Measurements from ENCODE around the gene GRIA1. TPM values are rescaled to one million over a fixed set of nuclear protein-coding genes. Genes with fewer than 3 reads are reported as not detected.
"Not testable (repeated sequence)": the region's sequence is repeated elsewhere in the genome, so short reads cannot be mapped to it uniquely, and the experiment has no call there.

The GRIA1 gene
- total and polyA plus RNA-seq, 2 of the 4 experiments (the other 2 are of a cell fraction): 0.48 to 1.3 TPM

DNA sequence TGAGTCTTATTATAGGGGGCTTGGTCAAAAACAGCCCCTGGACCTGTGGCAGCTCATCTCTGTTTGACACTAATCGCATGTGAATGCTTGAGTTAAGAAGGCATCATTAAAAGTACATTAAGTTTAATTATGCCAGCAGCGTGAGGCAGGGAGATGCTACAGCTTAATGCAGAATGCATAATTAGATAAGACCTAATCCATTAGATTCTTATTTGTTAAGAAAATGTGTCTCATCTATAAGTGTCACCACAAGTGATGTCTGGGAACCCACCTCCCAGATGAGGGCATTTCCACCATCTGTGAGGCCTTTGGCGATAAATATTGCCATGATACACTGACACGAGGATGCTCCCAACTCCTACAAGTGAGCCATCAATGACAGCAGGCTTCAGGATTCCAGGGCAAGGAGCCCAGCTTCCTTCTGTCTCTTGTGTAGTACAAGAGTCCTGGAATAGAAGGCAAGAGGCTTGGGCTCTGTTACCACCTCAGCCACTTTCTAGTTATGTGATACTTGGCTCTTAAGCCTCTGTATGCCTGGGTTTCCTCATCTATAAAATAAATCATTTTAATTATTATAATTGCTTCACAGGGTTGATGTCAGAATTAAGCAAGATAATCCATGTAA lies 345.5 kb downstream of the GRIA1 start:
- no peaks in the 10 kb centered on the region; the same call in 1 of the 2 replicates for H3K9me1 ChIP-seq (ENCODE audit: insufficient read depth, low read length)
- H3K14ac ChIP-seq (replicated peaks; ENCODE audit: low read depth, low read length): no peak overlapping the region
- H2BK20ac ChIP-seq (ENCODE audit: low read depth, low read length): no peak overlapping the region
- no peaks in the 10 kb centered on the region for H3K4me1 ChIP-seq (ENCODE audit: control insufficient read depth, insufficient read depth, low read length)
- no peak overlapping the region for H3K27ac ChIP-seq (ENCODE audit: insufficient read depth, low read length)
- no peak overlapping the region for H3K18ac ChIP-seq (ENCODE audit: low read depth, low read length)
- no peak overlapping the region for H4K5ac ChIP-seq (ENCODE audit: low read depth, low read length)
- H2BK15ac ChIP-seq (ENCODE audit: low read depth, low read length): no peak overlapping the region
- H3K36me3 ChIP-seq (ENCODE audit: control insufficient read depth, insufficient read depth, low read length): no peaks in the 10 kb centered on the region
- ATAC-seq (ENCODE audit: low read depth) (no peak), DNase-seq (no peak)
- H3K79me1 ChIP-seq (ENCODE audit: low read depth in 1 of 2, low read length in 2 of 2): no peaks in the 10 kb centered on the region
- H3K23ac ChIP-seq (ENCODE audit: low read depth, low read length): no peak overlapping the region
- no peak overlapping the region for H2BK5ac ChIP-seq (ENCODE audit: low read depth, low read length, poor library complexity, severe bottlenecking)
- POLR2A ChIA-PET (ENCODE audit: unreplicated experiment): no interaction called here
- dilution Hi-C loops (cut with HindIII; ENCODE audit: low sequenced_read_pairs, unreplicated experiment): no loop called here
- H3K27me3 ChIP-seq (ENCODE audit: control insufficient read depth, insufficient read depth, low read length): no peaks in the 10 kb centered on the region
- no peak overlapping the region for H3K4me3 ChIP-seq (ENCODE audit: insufficient read depth, low read depth, low read length)
- no peak overlapping the region for H2AK5ac ChIP-seq (ENCODE audit: low read depth, low read length)
- H2AFZ ChIP-seq (replicated peaks; ENCODE audit: low read length, poor library complexity): no peak overlapping the region
- no peak overlapping the region for H3K9ac ChIP-seq (ENCODE audit: low read depth, low read length)
- TF ChIP-seq NFE2L2 (IDR thresholded peaks at IDR 0.05; ENCODE audit: low read depth, low read length): no peak
- no peak for TF ChIP-seq SMC3 (IDR thresholded peaks at IDR 0.05; ENCODE audit: low read depth, low read length)
- no peak for TF ChIP-seq RFX5 (IDR thresholded peaks at IDR 0.05; ENCODE audit: low read depth, low read length)
- no peak for TF ChIP-seq CEBPB (IDR thresholded peaks at IDR 0.05; ENCODE audit: low read depth, low read length)
- TF ChIP-seq RCOR1 (IDR thresholded peaks at IDR 0.05; ENCODE audit: insufficient replicate concordance, low read length): no peak
- TF ChIP-seq BHLHE40 (IDR thresholded peaks at IDR 0.05; ENCODE audit: low read depth, low read length): no peak
- TF ChIP-seq CHD1 (IDR thresholded peaks at IDR 0.05; ENCODE audit: low read depth, low read length): no peak
- TF ChIP-seq FOS (IDR thresholded peaks at IDR 0.05; ENCODE audit: low read depth, low read length): no peak
- no peaks in the 10 kb centered on the region for H3K9me3 ChIP-seq (ENCODE audit: control insufficient read depth, insufficient read depth, low read length)
- no peak overlapping the region for H3K4ac ChIP-seq (ENCODE audit: low read depth, low read length)
- no peak overlapping the region for H2BK120ac ChIP-seq (ENCODE audit: low read depth, low read length)
- no TSS peak for BruUV-seq (replicated peaks)
- no peak overlapping the region for H4K91ac ChIP-seq (ENCODE audit: insufficient read depth, low read depth, low read length)
- H2AK9ac ChIP-seq (replicated peaks; ENCODE audit: low read depth, low read length, poor library complexity): no peak overlapping the region
- H4K20me1 ChIP-seq (ENCODE audit: insufficient read depth, low read length): no peaks in the 10 kb centered on the region
- no peak overlapping the region for H3K56ac ChIP-seq (ENCODE audit: extremely low read depth, insufficient read depth, low read length)
- WGBS, 2 experiments (ENCODE audit: extremely low coverage in 2 of 2, insufficient read length in 1 of 2): no CpG with 5 or more reads among the region's 4 CpGs
- H4K8ac ChIP-seq (ENCODE audit: low read depth in 2 of 2, low read length in 2 of 2): no peak overlapping the region
- H3K4me2 ChIP-seq (ENCODE audit: low read depth, low read length): no peak overlapping the region
- CTCF ChIA-PET: interaction anchor here (0.5 kb wide), 1 partner anchor 120 kb away, joined by 4 read pairs; no protein-coding TSS in a partner anchor
- intact Hi-C loops (cut with micrococcal nuclease): no loop called here
- in situ Hi-C loops (cut with MboI; ENCODE audit: low sequenced_read_pairs): no loop called here

DNA sequence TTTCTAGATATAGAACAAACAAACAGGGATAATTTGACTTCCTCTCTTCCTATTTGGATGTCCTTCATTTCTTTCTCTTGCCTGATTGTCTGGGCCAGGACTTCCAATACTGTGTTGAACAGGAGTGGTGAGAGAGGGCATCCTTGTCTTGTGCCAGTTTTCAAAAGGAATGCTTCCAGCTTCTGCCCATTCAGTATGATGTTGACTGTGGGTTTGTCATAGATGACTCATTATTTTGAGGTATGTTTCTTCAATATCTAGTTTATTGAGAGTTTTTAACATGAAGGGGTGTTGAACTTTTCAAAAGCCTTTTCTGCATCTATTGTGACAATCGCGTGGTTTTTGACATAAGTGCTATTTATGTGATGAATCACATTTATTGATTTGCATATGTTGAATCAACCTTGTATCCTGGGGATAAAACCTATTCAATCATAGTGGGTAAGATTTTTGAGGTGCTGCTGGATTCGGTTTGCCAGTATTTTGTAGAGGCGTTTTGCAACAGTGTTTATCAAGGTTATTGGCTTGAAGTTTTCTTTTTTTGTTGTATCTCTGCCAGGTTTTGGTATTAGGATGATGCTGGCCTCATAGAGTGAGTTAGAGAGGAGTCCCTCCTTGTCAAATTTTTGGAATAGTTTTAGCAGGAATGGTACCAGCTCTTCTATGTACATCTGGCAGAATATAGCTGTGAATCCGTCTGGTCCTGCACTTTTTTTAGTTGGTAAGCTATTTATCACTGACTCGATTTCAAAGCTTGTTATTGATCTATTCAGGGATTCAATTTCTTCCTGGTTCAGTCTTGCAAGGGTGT lies 359.0 kb downstream of the GRIA1 start:
- ATAC-seq (ENCODE audit: low read depth); H3K23ac ChIP-seq (ENCODE audit: low read depth, low read length); H3K36me3 ChIP-seq (ENCODE audit: control insufficient read depth, insufficient read depth, low read length); H3K4me3 ChIP-seq (ENCODE audit: insufficient read depth, low read depth, low read length); H3K27me3 ChIP-seq (ENCODE audit: control insufficient read depth, insufficient read depth, low read length); H4K20me1 ChIP-seq (ENCODE audit: insufficient read depth, low read length); POLR2A ChIA-PET (ENCODE audit: unreplicated experiment); dilution Hi-C loops (cut with HindIII; ENCODE audit: low sequenced_read_pairs, unreplicated experiment); DNase-seq; H2AFZ ChIP-seq (replicated peaks; ENCODE audit: low read length, poor library complexity); CTCF ChIA-PET; H2BK120ac ChIP-seq (ENCODE audit: low read depth, low read length); H2AK9ac ChIP-seq (replicated peaks; ENCODE audit: low read depth, low read length, poor library complexity); H2AK5ac ChIP-seq (ENCODE audit: low read depth, low read length); H3K14ac ChIP-seq (replicated peaks; ENCODE audit: low read depth, low read length); H3K18ac ChIP-seq (ENCODE audit: low read depth, low read length); H3K4me1 ChIP-seq (ENCODE audit: control insufficient read depth, insufficient read depth, low read length); H3K9me3 ChIP-seq (ENCODE audit: control insufficient read depth, insufficient read depth, low read length); H3K79me1 ChIP-seq (ENCODE audit: low read depth in 1 of 2, low read length in 2 of 2); H3K56ac ChIP-seq (ENCODE audit: extremely low read depth, insufficient read depth, low read length); H3K4ac ChIP-seq (ENCODE audit: low read depth, low read length); H3K27ac ChIP-seq (ENCODE audit: insufficient read depth, low read length); H2BK15ac ChIP-seq (ENCODE audit: low read depth, low read length); H3K9ac ChIP-seq (ENCODE audit: low read depth, low read length); BruUV-seq (replicated peaks); H4K8ac ChIP-seq (ENCODE audit: low read depth in 2 of 2, low read length in 2 of 2); H2BK5ac ChIP-seq (ENCODE audit: low read depth, low read length, poor library complexity, severe bottlenecking); H4K5ac ChIP-seq (ENCODE audit: low read depth, low read length); H3K4me2 ChIP-seq (ENCODE audit: low read depth, low read length); intact Hi-C loops (cut with micrococcal nuclease); H3K9me1 ChIP-seq (ENCODE audit: insufficient read depth, low read length); H2BK20ac ChIP-seq (ENCODE audit: low read depth, low read length); H4K91ac ChIP-seq (ENCODE audit: insufficient read depth, low read depth, low read length); in situ Hi-C loops (cut with MboI; ENCODE audit: low sequenced_read_pairs): not testable (repeated sequence)
- no CpG with 5 or more reads among the region's 6 CpGs for WGBS, 2 experiments (ENCODE audit: extremely low coverage in 2 of 2, insufficient read length in 1 of 2)
